ENCODE measurements around the gene RMDN3. TPM values are rescaled to one million over a fixed set of nuclear protein-coding genes. Genes with fewer than 3 reads are reported as not detected.

Gene RMDN3
- total and polyA plus RNA-seq, 2 of the 13 experiments (the other 11 are each of a cell fraction or from before 2014, with no cell fraction given), result 16.8 to 19.5 TPM

DNA sequence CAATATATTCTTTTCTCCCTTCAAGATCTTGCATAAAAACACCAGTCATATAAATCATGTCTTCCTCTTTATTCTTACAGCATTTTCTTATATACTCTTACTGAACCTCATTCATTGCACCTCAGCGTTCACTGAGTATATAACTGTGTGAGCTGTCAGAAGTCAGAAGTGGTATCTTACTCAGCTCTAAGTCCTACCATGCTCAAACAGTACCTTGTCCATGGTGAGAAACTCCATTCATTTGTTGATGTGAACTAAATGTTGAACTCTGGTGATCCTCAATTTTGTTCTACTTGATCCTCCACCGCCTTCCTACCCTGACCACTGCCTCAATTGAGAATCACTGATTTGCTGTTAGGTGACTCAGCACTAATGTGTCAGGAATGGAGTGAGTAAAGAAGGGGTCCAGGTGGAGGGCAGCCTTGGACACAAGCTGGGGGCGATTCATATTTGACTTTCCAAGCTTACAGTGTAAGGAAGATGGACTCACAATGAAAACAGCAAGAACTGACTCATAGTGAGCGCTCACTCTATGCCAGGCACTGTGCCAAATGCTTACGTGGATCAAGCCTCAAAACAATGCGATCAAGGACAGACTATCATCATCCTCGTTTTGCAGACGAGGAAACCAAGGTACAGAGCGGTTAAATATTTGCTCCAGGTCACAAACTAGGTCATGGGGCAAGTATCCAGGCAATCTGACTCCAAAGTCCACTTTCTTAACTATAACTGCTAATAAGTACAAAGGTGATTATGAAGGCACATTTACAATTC is 38.3 kb upstream of the RMDN3 start (continued):
- TF ChIP-seq, protein P1, sequence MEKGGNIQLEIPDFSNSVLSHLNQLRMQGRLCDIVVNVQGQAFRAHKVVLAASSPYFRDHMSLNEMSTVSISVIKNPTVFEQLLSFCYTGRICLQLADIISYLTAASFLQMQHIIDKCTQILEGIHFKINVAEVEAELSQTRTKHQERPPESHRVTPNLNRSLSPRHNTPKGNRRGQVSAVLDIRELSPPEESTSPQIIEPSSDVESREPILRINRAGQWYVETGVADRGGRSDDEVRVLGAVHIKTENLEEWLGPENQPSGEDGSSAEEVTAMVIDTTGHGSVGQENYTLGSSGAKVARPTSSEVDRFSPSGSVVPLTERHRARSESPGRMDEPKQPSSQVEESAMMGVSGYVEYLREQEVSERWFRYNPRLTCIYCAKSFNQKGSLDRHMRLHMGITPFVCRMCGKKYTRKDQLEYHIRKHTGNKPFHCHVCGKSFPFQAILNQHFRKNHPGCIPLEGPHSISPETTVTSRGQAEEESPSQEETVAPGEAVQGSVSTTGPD (CRISPR knock-in tag; IDR thresholded peaks at IDR 0.05), result no peak
- peak; percentile 90 for TF ChIP-seq ARID3A (IDR thresholded peaks at IDR 0.05; ENCODE audit: low read depth, low read length)
- 0 out of 2 replicates have a peak, but pooled peaks have one; percentile 46 for TF ChIP-seq ZNF878 (CRISPR knock-in tag; IDR thresholded peaks at IDR 0.05)
- TF ChIP-seq ZMYM2 (CRISPR knock-in tag; IDR thresholded peaks at IDR 0.05), result peak; percentile 77; the same call in 1 of the 2 replicates
- no peak for TF ChIP-seq ZBTB42 (CRISPR knock-in tag; IDR thresholded peaks at IDR 0.05)
- TF ChIP-seq DMAP1 (CRISPR knock-in tag; IDR thresholded peaks at IDR 0.05), result 0 out of 2 replicates have a peak, but pooled peaks have one; percentile 22
- TF ChIP-seq YEATS2 (CRISPR knock-in tag; IDR thresholded peaks at IDR 0.05; ENCODE audit: borderline replicate concordance), result no peak
- TF ChIP-seq SATB2 (CRISPR knock-in tag; IDR thresholded peaks at IDR 0.05), result no peak
- TF ChIP-seq ARNT (IDR thresholded peaks at IDR 0.05), result no peak
- TF ChIP-seq, protein P2, sequence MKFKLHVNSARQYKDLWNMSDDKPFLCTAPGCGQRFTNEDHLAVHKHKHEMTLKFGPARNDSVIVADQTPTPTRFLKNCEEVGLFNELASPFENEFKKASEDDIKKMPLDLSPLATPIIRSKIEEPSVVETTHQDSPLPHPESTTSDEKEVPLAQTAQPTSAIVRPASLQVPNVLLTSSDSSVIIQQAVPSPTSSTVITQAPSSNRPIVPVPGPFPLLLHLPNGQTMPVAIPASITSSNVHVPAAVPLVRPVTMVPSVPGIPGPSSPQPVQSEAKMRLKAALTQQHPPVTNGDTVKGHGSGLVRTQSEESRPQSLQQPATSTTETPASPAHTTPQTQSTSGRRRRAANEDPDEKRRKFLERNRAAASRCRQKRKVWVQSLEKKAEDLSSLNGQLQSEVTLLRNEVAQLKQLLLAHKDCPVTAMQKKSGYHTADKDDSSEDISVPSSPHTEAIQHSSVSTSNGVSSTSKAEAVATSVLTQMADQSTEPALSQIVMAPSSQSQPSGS (CRISPR knock-in tag; IDR thresholded peaks at IDR 0.05), result peak; percentile 75; the same call in 1 of the 2 replicates
- 0 out of 2 replicates have a peak, but pooled peaks have one; percentile 23 for TF ChIP-seq RFXANK (CRISPR knock-in tag; IDR thresholded peaks at IDR 0.05)
- no peak for TF ChIP-seq ZNF274 (CRISPR knock-in tag; IDR thresholded peaks at IDR 0.05)
- TF ChIP-seq, protein P3, sequence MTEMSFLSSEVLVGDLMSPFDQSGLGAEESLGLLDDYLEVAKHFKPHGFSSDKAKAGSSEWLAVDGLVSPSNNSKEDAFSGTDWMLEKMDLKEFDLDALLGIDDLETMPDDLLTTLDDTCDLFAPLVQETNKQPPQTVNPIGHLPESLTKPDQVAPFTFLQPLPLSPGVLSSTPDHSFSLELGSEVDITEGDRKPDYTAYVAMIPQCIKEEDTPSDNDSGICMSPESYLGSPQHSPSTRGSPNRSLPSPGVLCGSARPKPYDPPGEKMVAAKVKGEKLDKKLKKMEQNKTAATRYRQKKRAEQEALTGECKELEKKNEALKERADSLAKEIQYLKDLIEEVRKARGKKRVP (CRISPR knock-in tag; IDR thresholded peaks at IDR 0.05), result peak in 1 of 2 experiments; percentile 68; a peak in 2 of 4 replicates
- no peak for TF ChIP-seq KDM4B (CRISPR knock-in tag; IDR thresholded peaks at IDR 0.05)
- no peak for TF ChIP-seq ZNF839 (CRISPR knock-in tag; IDR thresholded peaks at IDR 0.05; ENCODE audit: borderline replicate concordance)
- TF ChIP-seq GABPA (IDR thresholded peaks at IDR 0.05; ENCODE audit: low read depth, low read length), result no peak
- TF ChIP-seq GABPA (CRISPR knock-in tag; IDR thresholded peaks at IDR 0.05; ENCODE audit: low read depth), result peak; percentile 49
- TF ChIP-seq ZNF282 (IDR thresholded peaks at IDR 0.05; ENCODE audit: partially characterized antibody), result no peak
- TF ChIP-seq MEF2D (CRISPR knock-in tag; IDR thresholded peaks at IDR 0.05), result no peak
- peak; percentile 55; the same call in 1 of the 2 replicates for TF ChIP-seq IRF2 (CRISPR knock-in tag; IDR thresholded peaks at IDR 0.05)
- TF ChIP-seq ATF7-NPFF (CRISPR knock-in tag; IDR thresholded peaks at IDR 0.05; ENCODE audit: low read depth), result no peak
- no peak for TF ChIP-seq ZHX1 (CRISPR knock-in tag; IDR thresholded peaks at IDR 0.05; ENCODE audit: low read depth)
- no peak for TF ChIP-seq GLI4 (CRISPR knock-in tag; IDR thresholded peaks at IDR 0.05; ENCODE audit: borderline replicate concordance)

Measured in HepG2 (cell line).